HG03064 (cell line): ENCODE results near the gene CHRNA9.
"Not testable (repeated sequence)": the region's sequence is repeated elsewhere in the genome, so short reads cannot be mapped to it uniquely, and the experiment has no call there.

Source experiments
- ATAC-seq: cut with Tn5 transposase; IDR thresholded peaks from one replicate; pipeline ENCODE4 v1.9.1; 2021; ENCODE audit warnings: low read depth; ENCODE audit not compliant: unreplicated experiment

CHRNA9 gene, protein sequence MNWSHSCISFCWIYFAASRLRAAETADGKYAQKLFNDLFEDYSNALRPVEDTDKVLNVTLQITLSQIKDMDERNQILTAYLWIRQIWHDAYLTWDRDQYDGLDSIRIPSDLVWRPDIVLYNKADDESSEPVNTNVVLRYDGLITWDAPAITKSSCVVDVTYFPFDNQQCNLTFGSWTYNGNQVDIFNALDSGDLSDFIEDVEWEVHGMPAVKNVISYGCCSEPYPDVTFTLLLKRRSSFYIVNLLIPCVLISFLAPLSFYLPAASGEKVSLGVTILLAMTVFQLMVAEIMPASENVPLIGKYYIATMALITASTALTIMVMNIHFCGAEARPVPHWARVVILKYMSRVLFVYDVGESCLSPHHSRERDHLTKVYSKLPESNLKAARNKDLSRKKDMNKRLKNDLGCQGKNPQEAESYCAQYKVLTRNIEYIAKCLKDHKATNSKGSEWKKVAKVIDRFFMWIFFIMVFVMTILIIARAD

DNA sequence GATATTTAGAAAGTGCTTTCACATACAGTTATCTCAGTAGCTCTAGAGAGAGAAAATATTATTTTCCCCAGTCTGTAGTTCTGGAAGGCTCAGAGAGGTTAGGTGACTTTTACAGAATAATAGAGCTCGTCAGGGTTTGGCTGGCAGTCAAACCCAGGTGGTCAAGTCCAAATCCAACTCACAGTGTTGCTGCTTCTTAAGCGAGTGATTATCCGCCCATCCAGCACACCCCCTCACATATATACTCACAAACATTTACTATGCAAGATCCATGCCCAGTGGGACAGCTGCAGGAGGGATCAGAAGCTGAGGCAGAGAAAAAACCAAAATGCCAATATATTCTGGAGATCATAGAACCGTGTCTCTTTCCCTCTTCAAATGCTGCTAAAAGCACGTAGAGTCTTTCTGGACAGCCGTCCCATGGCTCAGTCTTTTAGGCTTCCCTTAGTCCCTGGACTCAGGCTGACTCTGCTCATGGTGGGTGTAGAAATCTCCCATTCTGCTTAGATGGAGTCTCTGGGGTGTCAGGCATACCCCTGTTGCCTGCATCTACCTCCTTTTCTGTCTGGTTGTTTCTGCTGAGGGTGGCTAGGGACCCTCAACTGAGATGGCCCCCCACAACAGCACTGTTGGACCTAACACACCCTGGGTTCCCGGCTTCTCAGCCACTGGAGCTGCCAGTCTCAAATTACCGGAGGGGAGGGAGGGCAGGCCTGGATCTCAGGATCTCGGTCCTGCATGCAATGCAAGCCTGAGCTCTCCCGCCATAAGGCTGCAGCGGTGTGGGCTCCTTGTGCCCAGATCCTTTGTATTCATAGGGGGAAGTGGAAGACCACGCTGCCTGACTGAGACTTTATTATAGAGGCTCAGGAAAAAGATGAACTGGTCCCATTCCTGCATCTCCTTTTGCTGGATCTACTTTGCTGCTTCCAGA lies at the start of gene CHRNA9:
TSS of gene CHRNA9 (plus strand) at position 743 of the 934 bp plus-strand sequence. CDS start at position 878, 135 bp downstream.
- no peak for ATAC-seq

DNA sequence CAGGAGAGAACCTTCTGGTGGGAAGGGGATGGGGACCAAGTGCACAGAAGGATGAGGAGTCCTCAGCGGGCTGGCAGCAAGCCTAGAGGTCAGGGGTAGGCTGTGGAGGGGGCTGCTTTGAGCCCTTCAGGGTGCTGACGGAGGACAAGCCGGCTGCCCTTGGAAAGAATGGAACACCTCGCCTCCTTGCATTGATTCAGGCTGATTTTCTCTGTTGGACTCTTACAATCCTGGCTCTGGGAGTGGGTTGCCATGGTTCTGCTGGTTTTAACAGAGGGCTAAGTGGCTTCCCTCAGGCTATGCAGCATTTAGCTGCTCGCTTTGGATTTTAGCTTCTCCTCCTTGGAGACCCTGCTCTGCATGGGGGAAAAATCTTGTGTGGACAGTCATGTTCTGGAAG lies 49.4 kb upstream of the CHRNA9 start:
- ATAC-seq: no peak

DNA sequence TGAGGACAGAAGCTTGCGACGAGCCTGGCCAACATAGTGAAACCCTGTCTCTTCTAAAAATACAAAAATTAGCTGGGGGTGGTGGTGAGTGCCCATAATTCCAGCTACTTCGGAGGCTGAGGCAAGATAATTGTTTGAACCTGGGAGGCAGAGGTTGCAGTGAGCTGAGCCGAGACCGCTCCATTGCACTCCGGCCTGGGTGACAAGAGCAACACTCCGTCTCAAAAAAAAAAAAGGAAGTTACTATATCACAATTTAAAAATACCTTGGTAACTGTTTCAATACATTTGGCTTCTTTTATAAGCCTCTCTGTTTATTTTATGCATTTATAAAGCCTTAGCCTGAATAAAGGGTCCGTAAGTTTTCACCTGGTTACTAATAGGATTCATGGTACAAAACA lies 46.6 kb upstream of the CHRNA9 start:
- no peak for ATAC-seq

DNA sequence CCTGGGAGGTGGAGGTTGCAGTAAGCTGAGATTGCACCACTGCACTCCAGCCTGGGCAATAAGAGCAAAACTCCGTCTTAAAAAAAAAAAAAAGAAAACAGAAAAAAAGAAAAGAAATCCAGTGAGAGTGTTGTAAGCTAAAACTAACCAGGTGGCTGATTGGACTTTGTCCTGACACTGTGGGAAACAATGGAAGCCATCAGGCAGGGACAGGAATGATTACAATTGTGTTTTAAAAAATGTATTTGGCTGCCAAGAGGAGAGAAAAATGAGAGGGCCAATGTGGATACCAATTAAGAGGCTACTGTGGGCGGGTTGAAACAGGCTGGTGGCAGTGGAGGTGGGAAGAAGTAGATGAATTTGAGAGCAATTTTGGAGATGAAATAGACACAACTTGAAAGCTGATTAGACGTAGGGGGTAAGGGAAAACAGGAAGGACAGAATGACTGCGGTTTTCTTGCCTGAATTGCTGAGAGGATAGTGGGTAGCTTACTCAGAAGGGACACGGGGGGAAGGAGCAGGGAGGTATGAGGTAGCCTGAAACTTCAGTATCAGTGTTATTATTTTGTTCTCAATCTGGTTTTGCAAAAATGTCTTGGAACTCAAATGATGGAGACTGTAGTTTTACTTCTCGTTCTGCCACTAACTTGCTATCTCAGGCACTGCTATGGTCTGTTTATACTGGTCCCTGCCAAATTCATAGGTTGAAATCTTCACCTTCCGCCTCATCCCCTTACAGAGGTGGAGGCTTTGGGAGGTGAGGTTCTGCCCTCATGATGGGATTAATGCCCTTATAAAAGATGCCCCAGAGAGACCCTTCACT lies 45.6 kb upstream of the CHRNA9 start:
- ATAC-seq: no peak

DNA sequence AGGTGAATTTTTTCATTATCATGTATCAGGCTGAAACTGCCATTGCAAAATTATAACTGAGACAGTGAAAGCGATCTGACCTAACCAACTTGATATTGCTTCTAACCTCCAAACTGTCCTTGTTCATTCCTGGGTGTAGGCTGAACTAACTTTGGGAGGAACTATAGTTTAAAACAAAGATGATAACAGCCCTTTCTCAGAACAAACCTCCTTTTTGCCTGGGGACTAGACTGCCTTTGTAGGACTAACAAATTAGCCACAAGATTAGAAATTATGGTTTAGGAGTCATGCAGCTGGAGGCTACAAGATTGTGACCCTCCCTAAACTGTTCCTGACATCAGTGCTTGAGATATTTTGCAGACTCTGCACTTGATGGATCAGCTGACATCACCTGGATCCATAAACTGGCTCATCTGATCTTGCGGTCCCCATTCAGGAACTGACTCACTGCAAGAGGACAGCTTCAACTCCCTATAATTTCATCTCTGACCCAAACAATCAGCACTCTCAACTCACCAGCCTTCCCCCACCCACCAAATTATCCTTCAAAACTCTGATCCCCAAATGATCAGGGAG lies 44.4 kb upstream of the CHRNA9 start:
- ATAC-seq: not testable (repeated sequence)

DNA sequence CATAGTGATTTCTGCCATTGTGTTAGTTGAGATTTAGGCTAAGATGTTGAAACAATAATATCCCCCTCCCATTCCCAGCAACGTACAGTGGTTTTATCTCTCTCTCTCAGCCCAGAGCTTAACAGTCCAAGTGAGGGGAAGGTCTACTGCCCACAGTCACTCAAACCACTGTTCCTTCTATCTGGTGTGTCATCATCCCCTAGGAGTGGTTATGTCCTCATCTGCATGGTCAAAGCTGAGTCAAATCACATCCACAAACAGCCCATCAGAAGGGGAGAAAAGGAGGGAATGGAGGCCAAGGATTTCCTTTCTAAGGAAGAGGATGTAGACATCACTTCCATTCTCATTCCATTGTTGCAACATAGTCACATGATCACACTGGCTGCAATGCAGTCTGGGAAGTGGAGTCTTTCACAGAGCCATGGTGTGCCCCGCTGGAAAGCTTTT lies 42.8 kb upstream of the CHRNA9 start:
- no peak for ATAC-seq

DNA sequence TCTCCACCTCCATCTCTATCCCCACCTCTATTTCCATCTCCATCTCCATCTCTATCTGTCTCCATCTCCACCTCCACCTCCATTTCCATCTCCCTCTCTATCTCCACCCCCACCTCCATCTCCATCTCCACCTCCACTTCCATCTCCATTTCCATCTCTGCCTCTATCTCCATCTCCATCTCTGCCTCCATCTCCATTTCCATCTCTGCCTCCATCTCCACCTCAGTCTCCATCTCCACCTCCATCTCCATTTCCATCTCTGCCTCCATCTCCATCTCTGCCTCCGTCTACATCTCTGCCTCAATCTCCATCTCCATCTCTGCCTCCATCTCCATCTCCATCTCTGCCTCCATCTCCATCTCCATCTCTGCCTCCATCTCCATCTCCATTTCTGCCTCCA lies 40.8 kb upstream of the CHRNA9 start:
- ATAC-seq: no peak

DNA sequence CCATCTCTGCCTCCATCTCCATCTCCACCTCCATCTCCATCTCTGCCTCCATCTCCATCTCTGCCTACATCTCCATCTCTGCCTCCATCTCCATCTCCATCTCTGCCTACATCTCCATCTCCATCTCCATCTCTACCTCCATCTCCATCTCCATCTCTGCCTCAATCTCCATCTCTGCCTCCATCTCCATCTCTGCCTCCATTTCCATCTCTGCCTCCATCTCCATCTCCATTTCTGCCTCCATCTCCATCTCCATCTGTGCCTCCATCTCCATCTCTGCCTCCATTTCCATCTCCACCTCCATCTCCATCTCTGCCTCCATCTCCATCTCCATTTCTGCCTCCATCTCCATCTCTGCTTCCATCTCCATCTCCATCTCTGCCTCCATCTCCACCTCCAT lies 40.1 kb upstream of the CHRNA9 start:
- ATAC-seq: not testable (repeated sequence)

DNA sequence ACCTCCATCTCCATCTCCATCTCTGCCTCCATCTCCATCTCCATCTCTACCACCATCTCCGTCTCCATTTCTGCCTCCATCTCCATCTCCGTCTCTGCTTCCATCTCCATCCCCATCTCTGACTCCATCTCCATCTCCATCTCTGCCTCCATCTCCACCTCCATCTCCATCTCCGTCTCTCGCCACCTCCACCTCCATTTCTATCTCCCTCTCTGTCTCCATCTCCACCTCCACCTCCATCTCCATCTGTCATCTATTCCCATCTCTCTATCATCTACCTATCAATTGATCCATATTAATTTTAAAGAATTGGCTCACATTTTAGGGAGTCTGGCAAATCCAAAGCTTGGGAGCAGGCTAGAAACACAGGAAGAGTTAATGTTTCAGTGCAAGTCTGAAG lies 39.6 kb upstream of the CHRNA9 start:
- ATAC-seq: no peak

DNA sequence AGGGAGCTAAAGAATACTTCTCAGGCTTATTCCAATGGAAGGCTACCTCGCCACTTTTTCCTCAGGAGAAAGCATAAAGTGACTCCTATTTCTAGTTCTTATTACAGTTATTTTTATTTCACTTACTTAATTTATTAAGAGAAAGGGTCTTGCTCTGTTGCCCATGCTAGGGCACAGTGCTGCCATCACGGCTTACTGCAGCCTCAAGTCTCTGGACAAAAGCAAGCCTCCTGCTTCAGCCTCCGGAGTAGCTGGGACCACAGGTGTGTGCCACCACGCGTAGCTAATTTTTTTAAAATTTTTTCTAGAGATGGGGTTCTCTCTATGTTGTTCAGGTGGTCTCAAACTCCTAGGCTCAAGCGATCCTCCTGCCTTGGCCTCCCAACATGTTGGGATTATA lies 36.0 kb upstream of the CHRNA9 start:
- no peak for ATAC-seq

DNA sequence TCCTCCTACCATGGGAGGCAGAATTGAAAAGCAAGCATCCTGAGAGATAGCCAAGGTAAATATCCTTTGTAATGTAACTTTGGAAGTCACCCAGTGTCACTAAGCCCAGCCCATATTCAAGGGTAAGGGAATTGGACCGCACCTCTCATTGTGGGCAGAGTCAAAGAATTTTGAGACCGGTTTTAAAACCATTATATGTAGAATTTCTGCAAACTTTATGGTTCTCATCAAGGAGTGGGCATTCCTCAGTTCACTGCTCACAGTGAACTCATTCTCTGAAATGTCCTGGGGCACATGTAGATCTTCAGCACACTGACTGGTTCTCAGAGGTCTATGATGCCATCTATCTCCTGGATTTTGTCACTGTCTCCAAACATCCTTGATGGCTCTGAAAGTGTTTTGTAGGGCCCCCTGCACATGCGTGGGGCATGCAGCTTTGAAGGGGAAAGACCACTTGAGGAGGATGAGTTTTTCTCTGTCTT lies 35.3 kb upstream of the CHRNA9 start:
- ATAC-seq: no peak

DNA sequence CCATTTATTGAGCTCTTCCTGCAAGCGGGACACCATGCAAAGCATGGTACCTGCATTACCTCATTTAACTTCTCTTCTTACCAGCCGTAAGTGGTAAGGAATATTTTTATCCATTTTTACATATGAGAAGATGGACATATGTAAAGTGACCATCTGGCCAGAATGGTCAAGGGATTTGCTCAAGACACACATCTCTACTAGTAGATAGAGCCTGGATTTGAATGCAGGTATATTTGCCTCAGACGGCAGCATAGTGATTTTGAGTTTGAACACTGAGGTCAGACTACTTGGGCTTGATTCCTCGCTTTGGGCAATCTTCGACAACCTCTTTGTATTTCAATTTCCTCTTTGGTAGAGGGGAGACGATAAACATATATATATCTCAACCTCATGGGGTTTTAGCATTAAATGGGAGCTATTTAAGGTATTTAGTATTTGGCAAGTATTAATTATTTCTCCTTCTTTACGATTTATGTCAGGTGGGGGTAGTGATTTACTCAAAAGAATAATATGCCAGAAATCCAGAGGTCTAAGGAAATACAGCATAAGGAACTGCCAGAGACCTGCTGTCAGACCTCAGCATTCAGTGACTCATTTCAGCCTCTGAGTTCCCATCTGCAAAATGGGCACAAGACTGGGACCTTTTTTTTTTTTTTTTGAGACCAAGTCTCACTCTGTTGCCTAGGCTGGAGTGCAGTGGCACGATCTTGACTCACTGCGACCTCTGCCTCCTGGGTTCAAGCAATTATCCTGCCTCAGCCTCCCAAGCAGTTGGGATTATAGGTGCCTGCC lies 34.6 kb upstream of the CHRNA9 start:
- no peak for ATAC-seq

DNA sequence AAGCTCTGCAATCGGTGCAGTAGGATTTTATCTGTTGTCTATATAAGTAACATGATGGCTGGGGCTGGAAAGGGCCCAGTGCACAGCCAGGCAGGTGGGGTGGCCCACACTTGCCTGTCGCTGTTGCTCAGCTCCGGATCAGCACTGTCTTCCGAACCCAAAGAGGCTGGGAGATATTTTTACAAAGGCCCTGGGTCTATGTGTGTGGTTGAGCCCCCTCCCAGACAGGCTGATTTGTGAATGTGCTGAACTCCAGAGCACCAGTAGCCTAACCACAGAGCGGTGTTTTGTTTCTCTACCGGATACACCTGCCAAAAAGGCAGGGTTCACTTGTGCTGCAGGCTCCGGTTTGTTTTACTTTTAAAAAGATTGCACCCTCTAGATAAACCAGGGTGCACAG lies 33.5 kb upstream of the CHRNA9 start:
- peak; percentile 75 for ATAC-seq

DNA sequence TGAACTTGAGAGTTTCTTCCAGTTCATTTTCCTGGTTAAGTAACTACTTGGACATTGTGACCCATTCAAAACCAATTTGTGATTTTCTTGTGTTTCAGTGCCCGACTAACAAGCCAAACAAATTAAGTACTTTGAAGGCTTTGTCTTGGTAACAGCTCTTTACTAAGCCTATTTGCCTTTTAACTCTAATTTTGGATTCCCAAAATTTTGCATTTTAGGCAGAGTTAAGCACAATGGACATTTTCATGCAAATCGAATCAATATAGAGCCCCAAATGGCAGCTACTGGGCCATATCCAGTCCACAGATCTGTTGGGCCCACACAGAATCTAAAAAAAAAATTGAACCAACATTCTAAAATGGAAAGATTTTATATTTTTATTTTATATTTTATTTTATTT lies 31.4 kb upstream of the CHRNA9 start:
- ATAC-seq: no peak

DNA sequence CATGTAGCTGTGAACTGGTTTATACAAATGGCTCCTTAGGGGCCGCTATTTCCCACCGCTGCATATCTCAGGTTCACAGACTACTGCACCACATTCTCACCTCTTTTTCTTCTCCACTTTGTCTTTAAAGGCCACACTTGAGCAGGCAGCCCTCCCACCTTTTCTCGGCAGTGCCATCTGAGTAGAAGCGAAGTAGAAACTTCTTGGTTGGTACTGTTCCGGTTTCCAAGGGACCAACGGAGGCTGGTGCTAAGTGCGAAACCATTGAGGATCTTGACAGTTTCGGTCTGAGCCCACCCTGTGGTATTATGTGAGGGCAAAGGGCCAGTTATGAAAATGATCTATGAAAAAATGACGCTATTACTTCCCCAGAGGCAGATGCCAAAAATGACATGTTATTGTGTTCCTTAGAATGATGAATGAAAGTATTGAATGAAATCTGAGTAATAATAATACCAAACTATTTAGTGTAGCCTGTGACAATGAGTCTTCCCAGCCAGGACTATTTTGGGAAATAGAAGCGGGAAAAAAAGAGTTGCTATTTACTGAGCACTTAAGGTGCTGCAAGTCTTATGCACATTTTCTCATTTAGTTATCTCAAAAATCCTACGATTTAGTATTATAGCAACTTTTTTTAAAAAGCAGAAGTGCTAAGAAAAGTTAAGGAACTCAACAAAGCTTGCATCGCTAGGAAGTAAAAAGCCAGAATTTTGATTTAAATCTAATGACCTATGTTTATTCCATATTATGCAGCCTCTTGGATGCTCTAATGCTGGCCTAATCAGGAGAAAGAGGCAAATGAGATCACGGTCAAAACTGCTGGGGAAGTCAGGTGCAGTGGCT lies 29.6 kb upstream of the CHRNA9 start:
- no peak for ATAC-seq

DNA sequence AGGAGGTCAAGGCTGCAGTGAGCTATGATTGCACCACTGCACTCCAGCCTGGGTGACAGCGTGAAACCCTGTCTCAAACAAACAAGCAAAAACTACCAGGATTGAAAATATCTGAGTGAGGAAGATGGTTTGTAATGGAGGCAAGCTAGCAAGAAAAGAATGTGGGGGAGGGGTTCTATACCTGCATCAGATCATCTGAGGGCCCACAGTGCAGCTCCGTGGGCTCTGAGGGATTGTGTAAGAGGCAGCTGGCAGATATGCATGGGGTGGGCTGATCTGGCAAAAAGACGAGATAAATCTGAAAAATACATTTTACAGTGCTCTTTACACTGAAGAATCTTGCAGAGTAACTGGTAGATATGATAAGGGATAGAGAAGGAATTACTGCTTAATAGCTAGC lies 28.9 kb upstream of the CHRNA9 start:
- no peak for ATAC-seq

DNA sequence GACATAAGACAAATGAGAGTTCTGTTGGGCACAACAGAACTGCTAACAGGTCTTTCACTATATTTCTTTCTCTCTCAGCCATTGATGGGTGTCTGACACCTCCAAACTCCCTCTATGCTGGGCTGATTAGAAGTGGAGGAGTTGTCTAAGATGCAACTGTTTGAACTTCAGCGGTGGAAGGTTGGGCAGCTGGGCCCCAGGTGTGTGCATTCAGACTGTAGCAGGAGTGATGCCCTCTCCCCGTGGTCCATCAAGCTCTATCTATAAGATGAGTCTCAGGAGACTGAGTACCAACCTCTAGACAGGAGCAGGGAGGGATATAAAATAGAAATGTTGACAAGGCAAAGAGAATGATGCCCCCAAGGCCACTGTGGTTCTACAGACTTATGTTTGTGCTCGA lies 28.2 kb upstream of the CHRNA9 start:
- no peak for ATAC-seq
